ENCODE results near the gene FBLN2.

The FBLN2 gene

DNA sequence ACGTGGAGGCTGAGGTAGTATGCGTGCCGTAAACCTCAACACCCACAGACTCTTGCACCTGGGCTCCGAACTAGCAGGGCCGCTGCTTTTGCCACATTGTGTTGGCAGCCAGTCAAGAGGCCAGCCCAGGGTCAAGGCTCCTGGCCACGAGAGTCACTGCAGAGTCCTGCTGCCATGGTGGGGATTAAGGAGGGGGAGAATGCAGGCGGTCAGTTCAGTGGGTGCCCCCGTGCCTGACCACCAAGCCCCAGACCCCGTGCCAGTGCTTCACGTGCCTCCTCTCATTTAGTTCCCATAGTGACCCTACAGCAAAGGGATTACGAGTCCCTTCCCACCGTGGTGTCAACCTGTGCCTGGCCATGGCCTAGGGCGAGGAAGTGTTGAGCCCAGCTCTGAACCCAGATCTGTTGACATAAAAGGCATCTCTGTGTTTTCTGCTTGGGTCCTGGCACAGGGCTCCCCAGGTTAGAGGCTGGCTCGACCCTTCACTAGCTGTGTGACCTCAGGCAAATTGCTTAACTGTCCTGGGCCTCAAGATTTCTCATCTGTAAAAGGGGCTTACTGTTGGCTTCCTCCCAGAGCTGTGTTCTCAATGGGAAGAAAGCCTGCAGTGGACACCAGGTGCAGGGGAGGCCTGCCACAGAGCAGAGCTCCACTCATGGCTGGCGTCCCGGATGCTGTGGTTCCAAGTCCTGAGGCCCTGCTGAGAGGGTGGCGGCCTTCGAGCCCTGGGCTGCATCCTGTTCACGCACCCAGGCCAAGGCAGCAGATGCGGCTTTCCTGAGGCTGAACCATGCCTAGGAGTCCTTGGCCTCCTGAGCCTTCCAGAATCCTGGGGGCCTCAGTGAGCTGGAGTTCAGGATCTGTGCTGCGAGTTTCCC lies 32.8 kb downstream of the FBLN2 start:
- no peak for DNase-seq (ENCODE audit: low read depth, low spot score)

DNA sequence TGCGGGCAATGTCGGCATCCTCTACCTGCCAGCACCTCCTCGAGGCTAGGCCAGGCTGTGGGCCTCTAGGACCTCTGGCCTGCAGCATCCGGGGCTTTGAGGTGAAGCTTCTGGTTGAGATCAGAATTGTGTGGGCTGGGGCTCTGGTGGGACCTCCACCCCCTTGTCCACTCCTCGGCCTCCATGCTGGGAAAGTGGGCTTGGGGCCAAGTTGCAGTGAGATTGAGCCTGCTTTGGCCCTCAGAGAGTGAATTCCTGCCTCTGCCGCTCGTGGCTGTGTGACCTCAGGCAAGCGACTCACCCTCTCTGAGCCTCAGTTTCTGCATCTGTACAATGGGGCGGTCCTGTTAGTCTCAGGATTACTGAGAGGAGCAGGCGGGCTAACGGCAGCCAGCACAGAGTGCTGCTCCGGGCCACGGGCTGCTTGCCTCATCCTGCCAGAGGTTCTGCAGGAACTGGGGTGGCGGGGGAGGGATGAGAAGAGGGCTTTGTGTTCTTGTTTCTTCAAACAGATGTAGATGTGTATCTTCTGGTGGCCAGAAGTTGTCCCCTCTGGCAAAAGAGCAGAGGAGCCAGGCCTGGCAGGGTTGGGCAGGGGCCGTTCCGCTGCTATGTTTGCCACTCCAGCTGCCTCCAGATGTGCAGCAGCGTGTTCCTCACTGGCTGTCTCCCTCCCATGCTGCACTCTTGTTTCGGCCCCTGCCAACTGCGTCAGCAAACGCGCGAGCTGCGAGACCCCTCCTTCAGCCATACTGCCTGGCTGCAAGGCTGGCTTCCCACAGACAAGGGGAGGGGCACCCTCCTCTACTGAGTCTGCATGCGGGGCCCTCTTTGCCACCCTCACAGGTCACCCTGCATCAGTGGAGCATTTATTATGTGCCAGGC lies 33.7 kb downstream of the FBLN2 start:
- no peak for DNase-seq (ENCODE audit: low read depth, low spot score)

DNA sequence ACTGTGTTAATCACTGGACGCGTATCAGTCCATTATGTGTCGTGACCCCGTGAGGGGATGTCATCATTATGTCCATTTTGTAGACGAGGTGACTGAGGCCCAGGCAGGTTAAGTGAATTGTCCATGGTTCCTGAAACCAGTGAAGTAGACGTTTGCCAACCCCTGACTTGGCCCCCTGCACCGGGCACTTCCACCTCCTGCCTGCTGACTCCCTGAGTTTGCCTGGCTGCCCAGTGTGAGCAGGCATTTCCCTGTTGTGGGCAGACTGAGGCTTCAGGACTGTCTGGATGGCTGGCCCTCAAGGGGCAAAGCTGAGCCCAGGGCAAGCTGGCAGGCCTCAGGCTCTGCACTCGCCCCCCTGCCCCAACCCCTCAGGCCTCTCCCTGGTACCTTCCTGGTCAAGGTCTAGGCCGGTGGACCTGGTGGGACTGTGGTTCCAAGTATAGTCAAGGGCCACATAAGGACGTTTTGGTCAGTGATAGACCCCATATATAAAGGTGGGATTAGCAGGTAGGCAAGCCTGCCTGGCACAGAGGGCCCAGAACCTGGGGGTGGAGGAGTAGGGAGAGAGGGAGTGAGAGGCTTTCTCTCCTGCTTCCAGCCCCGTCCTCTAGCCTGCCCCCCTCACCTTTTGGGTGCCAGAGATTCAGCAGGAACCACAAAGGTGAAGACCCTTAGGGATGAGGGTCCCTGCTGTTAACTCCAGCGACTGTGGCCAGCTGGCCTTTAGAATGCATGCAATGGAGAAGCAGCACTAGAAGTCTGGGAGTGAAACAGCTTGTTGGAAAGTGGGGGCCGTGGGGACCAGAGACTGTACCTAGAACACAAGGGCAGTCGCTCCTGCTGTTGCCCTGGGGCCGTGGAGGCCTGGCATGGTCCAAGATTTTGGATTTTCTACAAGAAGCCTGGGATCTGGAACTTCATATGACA lies 34.6 kb downstream of the FBLN2 start:
- DNase-seq (ENCODE audit: low read depth, low spot score) = no peak

DNA sequence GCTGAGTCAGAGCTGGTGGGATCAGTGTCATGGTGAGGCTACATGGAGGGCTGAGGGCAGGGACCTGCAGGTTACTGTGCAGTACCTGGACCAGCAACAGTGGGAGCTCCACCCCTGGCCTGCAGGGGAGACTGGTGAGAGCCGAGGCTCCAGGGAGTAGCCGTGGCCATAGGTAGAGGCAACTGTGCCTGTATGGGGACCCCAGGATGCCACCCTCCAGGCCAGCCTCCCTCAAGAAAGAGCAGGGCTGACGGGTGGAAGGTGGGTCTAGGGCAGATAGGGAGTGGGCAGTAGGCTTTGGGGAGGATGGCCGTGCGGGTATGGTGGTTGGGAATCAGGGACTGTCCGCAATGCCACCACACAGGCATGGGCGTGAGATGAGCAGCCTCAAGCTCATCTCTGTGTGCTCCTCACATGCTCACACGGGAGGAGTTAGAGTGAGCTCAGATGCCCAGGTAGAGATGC lies 35.5 kb downstream of the FBLN2 start:
- no peak for DNase-seq (ENCODE audit: low read depth, low spot score)

DNA sequence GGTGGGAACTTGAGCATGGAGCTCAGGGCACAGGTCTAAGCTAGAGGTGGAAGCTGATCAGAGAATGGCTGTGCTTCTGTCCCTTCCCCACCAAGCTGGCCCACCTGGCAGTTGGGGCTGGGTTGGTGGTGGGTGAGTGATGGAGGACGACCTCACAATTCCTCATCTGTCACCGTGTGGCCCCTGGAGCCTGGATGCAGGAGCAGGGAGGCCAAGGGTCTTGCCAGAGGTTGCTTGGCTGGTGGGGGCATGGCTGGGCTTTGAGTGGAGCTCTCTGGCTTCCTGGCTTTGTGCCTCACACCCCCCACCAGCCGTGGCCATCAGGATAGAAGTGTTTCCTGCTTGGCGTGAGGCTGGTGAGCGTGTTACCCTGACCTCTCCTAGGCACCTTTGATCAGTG lies 36.0 kb downstream of the FBLN2 start:
- no peak for DNase-seq (ENCODE audit: low read depth, low spot score)

DNA sequence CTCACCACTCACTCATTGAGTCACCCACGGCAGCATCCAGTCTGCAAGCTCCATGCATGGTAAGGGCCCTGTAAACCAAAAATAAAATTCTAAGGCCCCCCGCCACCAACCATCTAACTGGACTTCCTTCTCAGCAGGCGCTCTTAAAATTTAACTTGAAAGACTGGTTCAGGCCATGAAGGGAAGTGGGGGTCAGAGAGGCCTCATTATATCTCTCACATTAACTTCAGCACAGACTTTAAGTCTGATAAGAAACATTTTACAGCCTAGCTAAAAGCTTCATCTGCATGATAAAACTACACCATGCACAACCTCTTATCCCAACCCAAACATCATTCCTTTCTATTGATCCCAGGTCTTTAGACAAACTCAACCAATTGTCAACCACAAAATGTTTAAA lies 38.5 kb downstream of the FBLN2 start:
- DNase-seq (ENCODE audit: low read depth, low spot score) = no peak

DNA sequence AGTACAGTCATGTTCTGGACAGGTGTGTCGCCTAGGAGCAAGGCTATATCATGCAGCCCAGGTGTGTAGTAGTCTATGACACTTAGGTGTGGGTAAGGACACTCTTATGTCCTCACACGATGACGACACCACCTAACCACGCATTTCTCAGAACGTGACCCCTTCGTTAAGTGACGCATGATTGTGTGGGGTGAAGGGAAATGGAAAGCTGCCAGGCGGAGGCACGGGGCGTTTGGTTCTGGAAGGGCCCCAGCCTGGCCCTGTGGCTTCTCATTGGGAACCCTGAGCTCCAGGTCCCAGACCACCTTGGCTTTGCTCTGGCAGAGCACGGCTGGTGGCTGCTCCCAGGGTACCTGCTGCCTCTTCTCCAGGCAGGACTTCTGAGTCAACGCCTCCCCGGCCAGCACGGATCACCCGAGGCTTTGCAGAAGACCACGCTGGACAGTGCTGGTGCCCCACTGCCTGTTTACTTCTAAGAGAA lies 39.3 kb downstream of the FBLN2 start:
- DNase-seq (ENCODE audit: low read depth, low spot score) = no peak

DNA sequence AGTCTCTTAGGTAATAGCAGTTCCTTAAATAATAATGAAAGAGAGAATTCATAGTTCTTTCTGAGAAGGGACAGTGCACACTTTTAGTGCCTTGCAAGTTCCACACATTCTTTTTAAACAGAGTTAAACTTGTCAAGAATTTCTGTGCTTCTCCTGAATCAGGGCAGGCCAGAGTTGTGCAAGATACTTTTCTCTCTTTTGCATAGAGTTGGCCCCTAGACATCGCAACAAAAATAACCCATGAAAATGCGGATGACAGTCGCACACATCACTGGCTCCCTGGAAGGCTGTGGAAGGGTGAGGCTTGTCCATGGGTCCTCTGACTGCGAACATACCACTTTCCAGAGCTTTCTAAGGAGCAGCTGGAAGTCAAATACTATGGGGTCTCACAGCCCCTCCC lies 40.1 kb downstream of the FBLN2 start:
- DNase-seq (ENCODE audit: low read depth, low spot score) = no peak

DNA sequence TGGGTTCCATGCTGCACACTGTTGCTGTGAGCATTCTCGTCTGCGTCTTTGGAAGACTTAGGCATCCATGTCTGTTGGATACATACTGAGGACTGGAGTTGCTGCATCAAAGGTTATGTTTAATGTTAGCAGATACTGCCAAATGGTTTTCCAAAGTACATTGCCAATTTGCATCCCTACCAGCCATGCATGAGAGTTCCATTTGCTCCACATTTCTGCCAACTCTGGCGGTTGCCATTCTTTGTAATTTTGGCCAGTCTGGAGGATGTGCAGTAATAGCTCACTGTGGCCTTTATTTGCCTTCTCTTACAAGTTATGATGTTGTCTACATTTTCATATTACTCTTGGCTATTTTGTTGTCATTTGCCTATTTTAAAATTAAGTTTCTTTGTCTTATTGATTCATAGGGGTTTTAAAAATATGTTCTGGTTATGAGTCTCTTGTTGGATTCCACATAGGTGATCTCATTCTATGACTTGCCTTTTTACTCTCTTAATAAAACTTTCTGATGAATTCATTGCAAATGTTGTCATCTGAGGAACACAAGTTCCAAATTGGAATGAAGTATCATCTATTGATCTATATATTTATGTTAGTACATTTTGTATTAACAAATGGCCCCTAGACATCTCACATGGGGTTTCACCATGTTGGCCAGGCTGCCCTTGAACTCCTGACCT lies 42.1 kb downstream of the FBLN2 start:
- DNase-seq (ENCODE audit: low read depth, low spot score) = no peak

DNA sequence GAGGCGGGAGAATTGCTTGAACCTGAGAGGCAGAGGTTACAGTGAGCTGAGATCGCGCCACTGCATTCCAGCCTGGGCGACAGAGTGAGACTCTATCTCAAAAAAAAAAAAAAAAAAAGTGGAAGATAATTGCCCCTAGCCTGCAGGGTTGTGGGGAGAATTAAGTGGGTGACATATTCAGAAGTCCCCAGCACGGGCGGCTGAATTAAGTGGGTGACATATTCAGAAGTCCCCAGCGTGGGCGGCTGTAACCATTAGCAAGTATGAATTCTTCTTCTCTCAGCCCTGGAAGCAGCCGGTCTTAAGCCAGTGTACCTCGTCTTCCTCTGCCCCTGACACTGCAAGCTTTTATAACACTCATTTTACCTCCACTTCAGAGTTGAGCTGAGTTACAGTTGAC lies 44.7 kb downstream of the FBLN2 start:
- DNase-seq (ENCODE audit: low read depth, low spot score) = no peak

DNA sequence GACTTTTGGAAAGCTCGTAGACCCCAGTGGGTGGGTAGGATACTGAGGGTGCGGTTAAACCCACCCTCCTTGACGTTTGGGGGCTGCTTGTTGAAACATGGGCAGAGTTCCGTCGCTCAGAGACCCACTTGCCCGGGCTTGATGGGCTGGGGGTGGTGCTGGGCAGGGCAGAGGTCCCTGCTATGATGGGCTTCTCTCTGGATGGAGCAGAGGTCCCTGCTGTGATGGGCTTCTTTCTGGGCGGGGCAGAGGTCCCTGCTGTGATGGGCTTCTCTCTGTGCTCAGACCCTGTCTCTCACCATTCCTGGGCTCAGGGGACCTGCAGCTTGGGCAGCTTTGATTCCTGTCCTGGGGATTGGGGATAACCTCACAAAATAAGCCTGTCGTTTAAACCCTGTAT lies 45.2 kb downstream of the FBLN2 start:
- no peak for DNase-seq (ENCODE audit: low read depth, low spot score)

DNA sequence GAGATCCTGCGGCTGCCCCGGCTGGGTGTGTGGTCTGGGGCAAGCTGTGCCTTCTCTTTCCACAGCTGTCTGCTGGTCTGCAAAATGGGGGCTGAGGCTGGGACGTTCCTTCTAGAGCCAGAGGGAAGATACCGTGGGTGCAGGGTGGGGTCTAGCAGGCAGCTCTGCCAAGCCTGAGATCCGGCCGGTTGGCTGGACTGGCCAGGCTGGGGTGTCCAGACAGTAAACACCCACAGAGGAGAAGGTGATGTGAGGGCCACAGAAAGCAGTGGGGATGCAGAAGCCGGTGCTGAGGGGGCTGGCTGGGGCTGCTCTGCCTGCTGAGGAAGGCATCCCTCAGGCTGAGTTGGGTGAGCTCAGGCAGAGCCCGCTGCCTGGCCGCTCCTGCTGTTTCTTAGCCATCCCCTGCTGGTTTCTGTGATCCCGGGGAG lies 46.1 kb downstream of the FBLN2 start:
- DNase-seq (ENCODE audit: low read depth, low spot score) = no peak

DNA sequence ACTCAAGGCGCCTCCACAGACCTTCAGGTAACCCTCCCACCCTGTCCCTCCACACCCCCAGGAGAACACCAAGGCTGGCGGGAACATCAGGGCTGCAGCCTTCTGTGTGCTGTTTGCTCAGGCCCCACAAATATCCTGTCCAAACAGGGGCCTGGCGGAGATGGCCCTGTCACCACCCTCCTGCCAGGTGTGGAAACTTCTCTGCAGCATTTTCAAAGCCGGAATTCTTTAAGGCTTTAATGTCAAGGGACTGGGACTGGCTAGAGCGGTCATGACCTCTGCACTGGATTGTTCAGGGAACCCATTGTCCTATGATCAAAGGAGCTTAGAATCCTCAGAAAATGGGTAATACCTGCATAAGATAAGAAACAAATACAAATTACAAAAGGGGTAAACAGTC lies 46.6 kb downstream of the FBLN2 start:
- DNase-seq (ENCODE audit: low read depth, low spot score) = no peak

DNA sequence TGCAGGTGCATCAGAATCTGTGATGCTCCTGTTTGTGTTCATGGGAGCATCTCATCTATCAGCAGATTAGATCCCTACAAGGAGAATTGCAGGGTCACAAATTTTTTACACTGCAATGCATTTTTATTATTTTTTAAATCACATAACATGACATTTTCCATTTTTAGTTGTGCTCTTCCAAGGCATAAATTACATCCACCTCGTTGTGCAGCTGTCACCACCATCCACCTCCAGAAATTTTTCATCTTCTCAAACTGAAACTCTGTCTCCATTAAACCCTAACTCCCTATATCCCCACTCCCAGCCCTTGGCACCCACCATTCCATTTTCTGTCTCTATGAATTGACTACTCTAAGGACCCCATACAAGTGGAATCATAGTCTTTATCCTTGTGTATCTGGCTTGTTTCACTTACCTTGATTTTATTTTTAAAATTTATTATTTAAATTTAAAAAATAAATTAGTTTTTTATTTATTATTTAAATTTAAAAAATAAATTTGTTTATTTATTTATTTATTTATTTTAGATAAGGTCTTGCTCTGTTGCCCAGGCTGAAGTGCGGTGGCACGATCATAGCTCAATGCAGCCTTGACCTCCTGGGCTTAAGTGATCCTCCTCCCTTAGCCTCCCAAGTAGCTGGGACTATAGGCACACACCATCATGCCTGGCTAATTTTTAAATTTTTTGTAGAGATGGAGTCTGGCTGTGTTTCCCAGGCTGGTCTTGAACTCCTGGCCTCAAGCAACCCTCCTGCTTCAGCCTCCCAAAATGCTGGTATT lies 47.7 kb downstream of the FBLN2 start:
- DNase-seq (ENCODE audit: low read depth, low spot score) = no peak

DNA sequence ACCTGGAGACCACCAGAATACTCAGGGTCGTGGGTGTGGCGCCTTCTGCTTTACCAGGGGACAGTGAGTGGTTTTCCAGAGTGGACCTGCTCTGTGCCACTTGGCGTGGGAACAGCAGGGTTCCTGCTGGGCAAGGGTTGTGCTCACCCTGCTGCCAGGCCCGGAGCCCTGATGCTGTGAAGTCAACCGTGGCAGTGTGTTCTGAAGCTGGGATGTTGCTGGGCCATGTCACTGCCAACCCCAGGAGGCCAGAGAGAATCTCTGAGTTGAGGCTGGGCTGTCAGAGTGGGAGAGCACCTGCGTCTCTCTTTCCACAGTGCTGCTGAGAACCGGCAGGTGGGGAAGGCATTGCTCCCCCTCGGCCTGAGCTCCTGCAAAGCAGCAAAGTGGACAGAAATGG lies 48.7 kb downstream of the FBLN2 start:
- DNase-seq (ENCODE audit: low read depth, low spot score) = no peak

DNA sequence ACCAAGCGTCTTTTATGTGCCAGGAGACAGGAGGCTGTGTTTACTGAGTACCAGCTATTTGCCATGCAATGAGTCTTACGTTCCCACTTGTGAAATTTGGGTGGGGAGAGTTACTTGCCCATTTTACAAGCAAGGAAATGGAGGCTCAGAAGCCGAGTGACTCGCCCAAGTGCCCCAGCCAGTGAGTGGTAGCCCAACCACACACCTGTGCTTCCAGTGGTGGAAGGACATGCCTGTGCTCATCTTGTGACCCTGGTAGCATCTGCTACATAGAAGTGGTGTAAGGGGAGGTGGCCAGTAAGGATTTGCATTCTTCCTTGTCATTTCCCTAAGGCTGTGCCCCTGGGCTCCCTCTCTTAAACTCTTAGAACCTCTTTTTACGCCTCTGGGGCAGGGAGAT lies 49.3 kb downstream of the FBLN2 start:
- DNase-seq (ENCODE audit: low read depth, low spot score) = no peak

DNA sequence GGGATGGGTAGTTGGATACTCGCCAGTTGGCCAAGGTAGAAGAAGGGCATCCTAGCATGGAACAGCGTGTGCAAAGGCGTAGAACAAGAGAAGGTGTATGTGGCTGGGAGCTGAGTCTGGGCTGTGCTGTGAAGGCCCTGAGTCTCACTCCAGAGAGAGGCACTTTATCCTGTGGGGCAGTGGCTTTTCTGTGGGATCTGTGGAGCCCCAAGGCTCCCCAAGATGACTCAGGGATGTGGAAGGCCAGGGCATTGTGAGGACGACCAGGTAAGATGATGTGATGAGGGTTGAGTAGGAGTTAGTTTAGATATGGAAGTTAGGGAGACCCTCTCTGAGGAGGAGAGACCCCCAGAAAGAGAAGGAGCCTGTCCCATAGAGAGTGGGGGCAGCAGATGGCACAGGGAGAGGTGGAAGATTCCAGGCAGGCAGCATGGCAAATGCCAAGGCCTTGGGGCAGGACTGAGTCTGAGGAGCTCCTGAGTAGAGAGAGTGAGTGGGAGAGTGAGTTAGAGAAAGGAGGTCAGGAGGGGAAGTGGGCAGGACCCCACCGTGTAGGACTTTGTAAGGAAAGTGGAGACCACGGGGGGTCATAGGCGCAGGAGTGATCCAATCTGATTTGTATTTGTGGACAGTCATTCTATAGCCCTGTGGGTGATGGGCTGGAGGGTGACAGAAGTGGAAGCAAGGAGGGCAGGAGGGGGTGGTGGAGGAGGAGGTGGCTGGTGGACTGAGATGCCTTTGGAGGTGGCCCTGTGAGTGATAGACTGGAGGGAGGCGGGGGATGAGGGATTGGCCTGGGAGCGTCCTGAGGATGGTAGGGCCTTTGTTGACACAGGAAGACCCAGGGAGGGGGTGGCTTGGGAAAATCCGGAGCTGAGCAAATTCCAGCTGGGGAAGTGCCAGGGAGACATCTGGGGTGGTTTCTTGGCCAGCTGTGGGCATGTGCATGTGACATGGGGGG lies 50.3 kb downstream of the FBLN2 start:
- no peak for DNase-seq (ENCODE audit: low read depth, low spot score)

DNA sequence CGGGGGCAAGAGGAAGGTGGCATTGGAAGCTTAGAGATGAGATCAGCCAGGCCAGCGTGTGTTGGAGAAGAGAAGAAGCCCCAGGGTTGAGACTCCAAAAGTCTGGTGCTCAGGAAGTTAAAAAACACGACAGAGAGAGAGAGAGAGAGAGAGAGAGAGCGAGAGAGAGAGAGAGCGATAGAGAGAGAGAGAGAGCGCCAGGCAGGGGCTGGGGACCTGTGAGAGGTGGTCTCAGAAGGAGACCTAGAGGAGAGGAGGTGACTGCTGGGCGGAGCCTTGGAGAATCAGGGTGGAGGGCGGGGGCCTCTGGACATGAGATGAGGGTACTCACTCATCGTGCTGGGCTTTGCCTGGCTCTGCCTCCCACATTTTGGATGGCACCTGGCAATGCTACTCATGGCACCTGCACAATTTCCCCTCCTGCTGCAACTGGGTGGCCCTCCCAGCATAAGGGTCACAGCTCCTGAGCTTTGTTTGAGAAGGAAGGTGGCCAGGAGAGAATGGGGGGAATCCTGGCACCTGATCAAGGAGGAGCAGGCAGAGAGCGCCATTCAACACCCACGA lies 51.0 kb downstream of the FBLN2 start:
- no peak for DNase-seq (ENCODE audit: low read depth, low spot score)

Measured in activated CD4-positive, CD25-positive, alpha-beta regulatory T cell treated with anti-CD3 and anti-CD28 coated beads, Interleukin-2, amount 50 U/mL, for 16 hours (primary cell).